Upper lobe of left lung (tissue), 4 donors: ENCODE results near the gene GTF2IRD1.

Experiments
- EP300 ChIP-seq, 4 donors: sonication (generic); formaldehyde crosslinking; IDR thresholded peaks; one replicate each; pipeline ENCODE4 v1.5.1; 2017; ENCODE audit warnings: antibody characterized with exemption in 4 of 4, control low read depth in 2 of 4
- POLR2A ChIP-seq, 4 donors: fragments of 450-650 bp; IDR thresholded peaks; one replicate each; pipeline ENCODE4 v1.5.1; 2016 to 2017; ENCODE audit warnings: antibody characterized with exemption in 4 of 4, mild to moderate bottlenecking in 2 of 4
- TF ChIP-seq, protein P1 (sequence below), 6 experiments: fragments of 450-650 bp in 4 of 6; fragments of 200-600 bp in 2 of 6; sonication (generic) in 2 of 6; IDR thresholded peaks; one replicate each; pipeline ENCODE4 v1.5.1; 2016 to 2019; ENCODE audit warnings: antibody characterized with exemption in 6 of 6

DNA sequence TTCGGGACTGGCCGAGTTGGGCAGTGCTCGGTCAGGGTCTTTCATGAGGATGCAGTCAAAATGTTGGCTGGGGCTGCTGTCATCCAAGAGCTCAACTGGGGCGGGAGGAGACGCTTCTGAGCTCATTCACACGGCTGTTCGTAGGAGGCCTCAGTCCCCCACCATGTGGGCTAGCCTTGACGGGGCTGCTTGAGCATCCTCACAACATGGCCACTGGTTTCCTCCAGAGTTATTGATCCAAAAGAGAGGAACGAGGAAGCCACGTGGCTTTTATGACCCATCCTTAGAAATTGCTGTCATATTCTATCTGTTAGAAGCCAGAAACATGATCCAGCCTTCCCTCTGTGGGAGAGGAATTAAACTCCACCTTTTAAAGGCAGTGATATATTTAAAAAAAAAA is 68.1 kb downstream of the GTF2IRD1 start:
- TF ChIP-seq, protein P1, sequence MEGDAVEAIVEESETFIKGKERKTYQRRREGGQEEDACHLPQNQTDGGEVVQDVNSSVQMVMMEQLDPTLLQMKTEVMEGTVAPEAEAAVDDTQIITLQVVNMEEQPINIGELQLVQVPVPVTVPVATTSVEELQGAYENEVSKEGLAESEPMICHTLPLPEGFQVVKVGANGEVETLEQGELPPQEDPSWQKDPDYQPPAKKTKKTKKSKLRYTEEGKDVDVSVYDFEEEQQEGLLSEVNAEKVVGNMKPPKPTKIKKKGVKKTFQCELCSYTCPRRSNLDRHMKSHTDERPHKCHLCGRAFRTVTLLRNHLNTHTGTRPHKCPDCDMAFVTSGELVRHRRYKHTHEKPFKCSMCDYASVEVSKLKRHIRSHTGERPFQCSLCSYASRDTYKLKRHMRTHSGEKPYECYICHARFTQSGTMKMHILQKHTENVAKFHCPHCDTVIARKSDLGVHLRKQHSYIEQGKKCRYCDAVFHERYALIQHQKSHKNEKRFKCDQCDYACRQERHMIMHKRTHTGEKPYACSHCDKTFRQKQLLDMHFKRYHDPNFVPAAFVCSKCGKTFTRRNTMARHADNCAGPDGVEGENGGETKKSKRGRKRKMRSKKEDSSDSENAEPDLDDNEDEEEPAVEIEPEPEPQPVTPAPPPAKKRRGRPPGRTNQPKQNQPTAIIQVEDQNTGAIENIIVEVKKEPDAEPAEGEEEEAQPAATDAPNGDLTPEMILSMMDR (IDR thresholded peaks at IDR 0.05), result no peak
- TF ChIP-seq POLR2A (IDR thresholded peaks at IDR 0.05), result no peak
- TF ChIP-seq EP300 (IDR thresholded peaks at IDR 0.05), result no peak
